ENCODE data around the gene DOK3.

- TF ChIP-seq ZNF274 (IDR thresholded peaks at IDR 0.05; ENCODE audit: low read depth, low read length) (no peak), CTCF (IDR thresholded peaks at IDR 0.05 in 2 of 3, conservative IDR thresholded peaks at IDR 0.05 in 1 of 3; ENCODE audit: borderline replicate concordance in 1 of 3, insufficient read depth in 1 of 3, low read depth in 2 of 3, low read length in 2 of 3) (no peak), CEBPB (IDR thresholded peaks at IDR 0.05; ENCODE audit: low read depth) (no peak), ELF1 (IDR thresholded peaks at IDR 0.05; ENCODE audit: borderline replicate concordance, low read depth) (no peak)
Observed at GRCh38 chr5:177490992-177491391, 18.6 kb downstream of the DOK3 start.
